Measurements from ENCODE around the gene MAP3K8. TPM values are rescaled to one million over a fixed set of nuclear protein-coding genes. Genes with fewer than 3 reads are reported as not detected.

MAP3K8 gene
- total and polyA plus RNA-seq, 2 of the 8 experiments (the other 6 are each of a cell fraction or from before 2014, with no cell fraction given) = 5.6 to 6.0 TPM

DNA sequence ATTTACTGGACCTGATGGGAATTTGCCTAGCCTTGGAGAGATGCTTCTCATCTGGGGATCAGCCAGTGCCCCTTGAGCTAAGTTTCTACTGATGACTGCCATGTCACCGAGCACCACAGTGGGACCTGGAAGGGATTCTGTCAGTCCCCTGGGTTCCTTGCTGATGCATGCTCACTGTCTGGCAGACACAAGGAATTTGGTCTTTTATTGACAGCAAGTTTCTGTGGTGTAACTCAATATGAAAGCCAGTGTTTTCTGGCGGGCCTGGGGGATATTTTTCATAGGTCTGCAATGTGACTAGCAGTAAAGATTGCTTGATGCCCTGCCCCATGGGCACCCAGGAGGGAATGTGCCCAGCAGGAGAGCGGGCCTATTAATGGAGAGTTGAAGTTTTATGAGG is 30.7 kb downstream of the MAP3K8 start:
- Histone ChIP-seq H2AK5ac (ENCODE audit: low read depth, low read length) (no peak overlapping the region), H3K23ac (ENCODE audit: insufficient read length) (no peak overlapping the region), H3K4me2 (ENCODE audit: insufficient read depth in 1 of 2, low read depth in 2 of 2, low read length in 2 of 2) (no peak overlapping the region), H3K79me1 (ENCODE audit: low read depth, low read length) (no peaks in the 10 kb centered on the region), H3K27me3 (replicated peaks in 1 of 4; ENCODE audit: control insufficient read depth in 3 of 4, extremely low read depth in 1 of 4, insufficient read depth in 3 of 4, low read length in 3 of 4) (no peaks in the 10 kb centered on the region), H3K18ac (ENCODE audit: extremely low read depth, low read length) (no peak overlapping the region), H3K14ac (ENCODE audit: insufficient read length) (no peak overlapping the region), H2AFZ (ENCODE audit: low read length) (no peak overlapping the region), H3K27ac (ENCODE audit: low read depth, low read length) (no peak overlapping the region), H3K4me3 (ENCODE audit: extremely low read depth in 1 of 4, insufficient read depth in 2 of 4, low read depth in 3 of 4, low read length in 4 of 4) (no peak overlapping the region), H3K9me3 (ENCODE audit: insufficient read depth in 2 of 2, low read depth in 1 of 2, low read length in 1 of 2) (no peaks in the 10 kb centered on the region), H3K79me2 (ENCODE audit: control insufficient read depth in 1 of 2, insufficient read depth in 2 of 2, low read length in 2 of 2) (no peaks in the 10 kb centered on the region), H3K56ac (replicated peaks; ENCODE audit: insufficient read length, low read depth, low read length) (no peak overlapping the region), H2BK15ac (ENCODE audit: low read length) (no peak overlapping the region), H3K36me3 (ENCODE audit: control insufficient read depth in 2 of 4, insufficient read depth in 4 of 4, low read length in 3 of 4) (peaks cover 0 to 9% (median 4%) of the 10 kb centered on the region in 4 experiments; a peak in 4 of 8 replicates), H2BK12ac (ENCODE audit: low read depth, low read length) (no peak overlapping the region), H4K5ac (ENCODE audit: insufficient read length, low read depth, low read length) (no peak overlapping the region), H3K4me1 (replicated peaks in 1 of 4; ENCODE audit: control insufficient read depth in 3 of 4, insufficient read depth in 4 of 4, low read length in 3 of 4) (no peaks in the 10 kb centered on the region), H2BK5ac (ENCODE audit: low read depth, low read length) (no peak overlapping the region), H4K8ac (ENCODE audit: extremely low read depth, insufficient read depth, low read length) (no peak overlapping the region), H3K4ac (replicated peaks; ENCODE audit: insufficient read length, low read depth, low read length) (no peak overlapping the region), H3K23me2 (ENCODE audit: low read depth, low read length) (no peaks in the 10 kb centered on the region), H2BK20ac (ENCODE audit: low read length) (no peak overlapping the region), H4K91ac (replicated peaks; ENCODE audit: insufficient read length, low read length) (no peak overlapping the region), H4K20me1 (replicated peaks in 1 of 2; ENCODE audit: control insufficient read depth in 1 of 2, insufficient read depth in 2 of 2, low read length in 2 of 2) (no peaks in the 10 kb centered on the region), H3K9ac (replicated peaks in 1 of 4; ENCODE audit: extremely low read depth in 1 of 4, low read depth in 3 of 4, low read length in 3 of 4) (no peak overlapping the region), H2BK120ac (replicated peaks; ENCODE audit: low read depth, low read length) (no peak overlapping the region)
- DNase-seq (ENCODE audit: low read depth in 1 of 2, low spot score in 2 of 2) (no peak), FAIRE-seq (no peak)
- WGBS, 2 experiments (ENCODE audit: extremely low coverage in 1 of 2, insufficient coverage in 1 of 2, insufficient read length in 1 of 2, insufficient replicate concordance in 2 of 2, low coverage in 1 of 2, low lambda C conversion rate in 2 of 2, missing lambda C conversion rate in 1 of 2) = 90% methylated on average over 3 of the region's 3 CpGs; no CpG with 5 or more reads in 1 of the 2 experiments
- TF ChIP-seq KDM1A (IDR thresholded peaks at IDR 0.05; ENCODE audit: borderline replicate concordance, low read length) (no peak), NANOG (IDR thresholded peaks at IDR 0.05; ENCODE audit: insufficient read depth, low read depth, low read length, poor library complexity, severe bottlenecking) (no peak), RFX5 (IDR thresholded peaks at IDR 0.05; ENCODE audit: borderline replicate concordance, low read depth, low read length) (no peak), EGR1 (IDR thresholded peaks at IDR 0.05; ENCODE audit: borderline replicate concordance, low read depth, low read length) (no peak), ASH2L (IDR thresholded peaks at IDR 0.05; ENCODE audit: low read length) (no peak)
- TF ChIP-seq, protein P1, sequence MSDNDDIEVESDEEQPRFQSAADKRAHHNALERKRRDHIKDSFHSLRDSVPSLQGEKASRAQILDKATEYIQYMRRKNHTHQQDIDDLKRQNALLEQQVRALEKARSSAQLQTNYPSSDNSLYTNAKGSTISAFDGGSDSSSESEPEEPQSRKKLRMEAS (IDR thresholded peaks at IDR 0.05) = no peak
- POLR2A ChIA-PET (ENCODE audit: partially characterized antibody) = no interaction called here
- CTCF ChIA-PET (ENCODE audit: partially characterized antibody) = interaction anchor here (0.7 to 1.2 kb wide), 4 partner anchors 13 to 125 kb away, joined by 3 to 5 read pairs (median 4); no protein-coding TSS in a partner anchor

All from H1 (cell line).